Globus pallidus (tissue), 1 donor: ENCODE measurements around the gene MYBPH.
A peak's percentile ranks its signal among the peaks of the same experiment; 100 is the strongest.

ENCODE experiments used
- DNase-seq: peaks from one replicate; pipeline ENCODE4 v3.0.0-alpha.2; 2015; ENCODE audit warnings: low spot score

MYBPH gene

GRCh38 chr1:203128716-203129500 lies 46.7 kb downstream of the MYBPH start:
- DNase-seq: peak; percentile 75

- no peak for DNase-seq
Measured at GRCh38 chr1:203128431-203128715, 47.3 kb downstream of the MYBPH start.

GRCh38 chr1:203127666-203128430 lies 47.8 kb downstream of the MYBPH start, which contains the start of gene ADORA1:
ADORA1 (plus strand) TSS chr1:203127726; CDS start chr1:203128842, 1,116 bp downstream.
- DNase-seq: peak; percentile 78

- DNase-seq: no peak
Measured at GRCh38 chr1:203126866-203127665, 48.6 kb downstream of the MYBPH start.

- DNase-seq: no peak
Measured at GRCh38 chr1:203126151-203126865, 49.3 kb downstream of the MYBPH start.

GRCh38 chr1:203124546-203125317 lies 50.9 kb downstream of the MYBPH start:
- no peak for DNase-seq

- no peak for DNase-seq
Measured at GRCh38 chr1:203124011-203124410, 51.6 kb downstream of the MYBPH start.

GRCh38 chr1:203122159-203122558 lies 53.5 kb downstream of the MYBPH start:
- no peak for DNase-seq

- DNase-seq: no peak
Measured at GRCh38 chr1:203121186-203122015, 54.2 kb downstream of the MYBPH start.

GRCh38 chr1:203120325-203121153 lies 55.1 kb downstream of the MYBPH start:
- DNase-seq: no peak
